DMS 273 (cell line): ENCODE results near the gene IZUMO4.

Source experiments
- DNase-seq: peaks from one replicate; lab custom pipeline; 2025; ENCODE audit not compliant: unreplicated experiment; lab: John Stamatoyannopoulos, UW

IZUMO4 gene

GRCh38 chr19:2058570-2059421 is 37.9 kb upstream of the IZUMO4 start:
- DNase-seq: no peak

- peak; percentile 60 for DNase-seq
These were observed 37.1 kb upstream of the IZUMO4 start for GRCh38 chr19:2059422-2060201.

- peak; percentile 86 for DNase-seq
These were observed 35.7 kb upstream of the IZUMO4 start for GRCh38 chr19:2060884-2061494.

- DNase-seq: peak; percentile 100
These were observed 35.0 kb upstream of the IZUMO4 start for GRCh38 chr19:2061495-2062388.

- DNase-seq: no peak
These were observed 34.4 kb upstream of the IZUMO4 start for GRCh38 chr19:2062389-2062729.

- DNase-seq: no peak
These were observed 33.9 kb upstream of the IZUMO4 start for GRCh38 chr19:2062770-2063169.

- DNase-seq: no peak
These were observed 32.9 kb upstream of the IZUMO4 start for GRCh38 chr19:2063824-2064223.

- peak; percentile 59 for DNase-seq
These were observed 32.3 kb upstream of the IZUMO4 start for GRCh38 chr19:2064395-2064787.

GRCh38 chr19:2064788-2065524 is 31.8 kb upstream of the IZUMO4 start:
- peak; percentile 87 for DNase-seq

GRCh38 chr19:2070436-2070827 is 26.3 kb upstream of the IZUMO4 start:
- DNase-seq: no peak

- DNase-seq: no peak
These were observed 25.6 kb upstream of the IZUMO4 start for GRCh38 chr19:2070986-2071673.

GRCh38 chr19:2072757-2073551 is 23.8 kb upstream of the IZUMO4 start:
- no peak for DNase-seq

- no peak for DNase-seq
These were observed 20.2 kb upstream of the IZUMO4 start for GRCh38 chr19:2076526-2076944.

GRCh38 chr19:2077398-2077797 is 19.3 kb upstream of the IZUMO4 start:
- no peak for DNase-seq

GRCh38 chr19:2077833-2078619 is 18.7 kb upstream of the IZUMO4 start:
- no peak for DNase-seq

GRCh38 chr19:2079076-2079864 is 17.4 kb upstream of the IZUMO4 start:
- DNase-seq: no peak

GRCh38 chr19:2079865-2080301 is 16.8 kb upstream of the IZUMO4 start:
- DNase-seq: no peak
